IPS DF 4.7 (cell line): ENCODE data around the gene LSR.

Experiments
- DNase-seq: peaks from one replicate; pipeline ENCODE4 v3.0.0-alpha.2; 2013; ENCODE audit warnings: low spot score; ENCODE audit errors: extremely low read depth

LSR gene

GRCh38 chr19:35267353-35267817 lies 18.6 kb downstream of the LSR start:
- DNase-seq = no peak

GRCh38 chr19:35267818-35268535 lies 19.2 kb downstream of the LSR start:
- DNase-seq = no peak

GRCh38 chr19:35268536-35269437 lies 20.0 kb downstream of the LSR start, which contains the start of gene USF2:
Gene USF2 (plus strand): TSS chr19:35268962. CDS start chr19:35269102, 140 bp downstream.
- no peak for DNase-seq

GRCh38 chr19:35269438-35270117 lies 20.8 kb downstream of the LSR start:
- peak; percentile 30 for DNase-seq

GRCh38 chr19:35270381-35270811 lies 21.6 kb downstream of the LSR start:
- no peak for DNase-seq

- DNase-seq = no peak
Observed at GRCh38 chr19:35271546-35271945, 22.7 kb downstream of the LSR start.

- no peak for DNase-seq
Observed at GRCh38 chr19:35272122-35272719, 23.4 kb downstream of the LSR start.

GRCh38 chr19:35272954-35273649 lies 24.3 kb downstream of the LSR start:
- no peak for DNase-seq

- DNase-seq = no peak
Observed at GRCh38 chr19:35273686-35274259, 25.0 kb downstream of the LSR start.

GRCh38 chr19:35274323-35274722 lies 25.5 kb downstream of the LSR start:
- no peak for DNase-seq

GRCh38 chr19:35276706-35277281 lies 28.0 kb downstream of the LSR start:
- DNase-seq = no peak

GRCh38 chr19:35278578-35279284 lies 29.9 kb downstream of the LSR start:
- no peak for DNase-seq

GRCh38 chr19:35279374-35279773 lies 30.6 kb downstream of the LSR start:
- DNase-seq = no peak

- no peak for DNase-seq
Observed at GRCh38 chr19:35279985-35280821, 31.4 kb downstream of the LSR start.

- DNase-seq = no peak
Observed at GRCh38 chr19:35281303-35281702, 32.5 kb downstream of the LSR start.

- DNase-seq = no peak
Observed at GRCh38 chr19:35284153-35285094, 35.6 kb downstream of the LSR start.

GRCh38 chr19:35285095-35285449 lies 36.3 kb downstream of the LSR start:
- no peak for DNase-seq
